Immature natural killer cell (primary cell): ENCODE data around the gene ALS2CL. TPM values are rescaled to one million over a fixed set of nuclear protein-coding genes. Genes with fewer than 3 reads are reported as not detected.

Experiments
- DNase-seq, 3 donors: peaks; one replicate each; pipeline ENCODE4 v3.0.0; 2022; ENCODE audit warnings: mixed read lengths in 1 of 3
- H3K27ac Mint-ChIP-seq, 6 donors: one replicate each; pipeline ENCODE4 v1.8.0; 2020; ENCODE audit warnings: mixed read lengths in 6 of 6, mild to moderate bottlenecking in 5 of 6, inconsistent platforms in 4 of 6, moderate library complexity in 3 of 6
- H3K27me3 Mint-ChIP-seq, 3 donors: one replicate each; pipeline ENCODE4 v1.8.0; 2020 to 2021; ENCODE audit warnings: low read depth in 3 of 3, mild to moderate bottlenecking in 3 of 3, mixed read lengths in 3 of 3, moderate library complexity in 3 of 3, inconsistent platforms in 1 of 3
- H3K36me3 Mint-ChIP-seq, 3 donors: one replicate each; pipeline ENCODE4 v1.8.0; 2020; ENCODE audit warnings: mixed read lengths in 3 of 3, inconsistent platforms in 2 of 3, mild to moderate bottlenecking in 2 of 3
- H3K4me1 Mint-ChIP-seq, 2 donors: one replicate each; pipeline ENCODE4 v1.8.0; 2020; ENCODE audit warnings: inconsistent platforms in 2 of 2, mild to moderate bottlenecking in 2 of 2, mixed read lengths in 2 of 2, moderate library complexity in 1 of 2
- H3K4me3 Mint-ChIP-seq, 5 donors: one replicate each; pipeline ENCODE4 v1.8.0; 2020; ENCODE audit warnings: mild to moderate bottlenecking in 5 of 5, mixed read lengths in 5 of 5, inconsistent platforms in 3 of 5, moderate library complexity in 3 of 5
- H3K9me3 Mint-ChIP-seq, 6 donors: one replicate each; pipeline ENCODE4 v1.8.0; 2020; ENCODE audit warnings: mild to moderate bottlenecking in 6 of 6, mixed read lengths in 6 of 6, inconsistent platforms in 4 of 6, moderate library complexity in 3 of 6
- polyA plus RNA-seq, 3 donors: library from polyadenylated mRNA; unstranded; fragments of 300-500 nt; fragmentation: Illumina TruSeq; gene quantifications; one replicate each; pipeline ENCODE4 v1.2.3, GENCODE V29; 2021

ALS2CL gene
- polyA plus RNA-seq, 3 donors from 2014 or later = not detected

DNA sequence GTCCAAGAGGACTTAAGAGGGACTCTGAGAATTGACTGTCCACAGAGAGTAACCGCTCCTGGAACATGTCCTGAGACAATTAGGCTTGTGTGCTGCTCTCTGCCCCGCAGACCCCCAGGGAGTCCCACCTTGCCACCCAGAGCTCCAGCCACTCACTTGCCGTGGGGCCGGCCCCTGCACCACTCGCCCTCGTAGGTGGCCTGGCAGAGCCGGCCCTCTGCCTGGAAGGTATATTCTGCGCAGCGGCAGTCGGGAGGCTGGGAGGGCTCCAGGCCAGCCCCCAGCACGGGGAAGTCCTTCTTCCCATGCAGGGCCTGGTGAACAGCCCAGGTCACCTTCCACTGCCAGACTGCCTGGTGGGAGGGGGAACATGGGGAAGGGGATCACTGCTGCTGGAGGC is 10.5 kb downstream of the ALS2CL start:
- Mint-ChIP-seq H3K9me3 (no peaks in the 10 kb centered on the region), H3K27ac (no peak overlapping the region), H3K27me3 (peaks cover 0 to 4% (median 1%) of the 10 kb centered on the region in 3 donors)

DNA sequence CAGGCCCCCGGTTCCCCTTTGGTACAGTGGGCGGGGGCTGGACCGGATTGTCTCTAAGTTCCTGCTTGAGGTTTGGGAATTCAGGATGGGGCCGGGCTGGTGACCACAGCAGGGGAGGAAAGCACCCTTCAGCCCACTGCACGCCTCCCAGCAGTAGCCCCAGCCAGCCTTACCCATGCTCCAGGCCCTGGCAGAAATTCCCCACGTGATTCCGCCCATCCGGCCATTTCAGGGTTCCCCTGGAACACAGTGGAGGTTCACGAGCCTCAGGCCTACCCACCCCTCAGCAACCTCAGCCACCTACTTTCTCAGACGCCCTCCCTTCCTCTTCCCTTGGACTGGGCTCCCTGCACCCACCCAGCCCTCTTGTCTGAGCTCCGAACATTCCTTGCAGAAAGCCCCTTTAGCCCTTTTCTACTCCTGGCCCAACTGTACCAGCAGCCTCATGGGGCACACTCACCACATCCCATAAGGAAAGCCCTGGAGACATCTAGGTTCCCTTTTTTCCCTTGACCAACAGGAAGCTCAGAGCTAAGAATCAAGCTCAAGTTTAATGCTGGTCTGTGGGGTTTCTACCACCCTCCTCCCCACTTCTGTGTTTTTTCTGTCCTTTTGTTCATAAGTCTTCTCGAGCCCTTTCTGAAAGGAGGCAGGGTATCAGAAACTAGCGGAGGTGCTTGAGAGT is 11.5 kb downstream of the ALS2CL start:
- H3K27ac Mint-ChIP-seq = no peak overlapping the region
- DNase-seq = no peak
- H3K4me3 Mint-ChIP-seq = no peak overlapping the region
- H3K36me3 Mint-ChIP-seq = no peaks in the 10 kb centered on the region
- H3K9me3 Mint-ChIP-seq = no peaks in the 10 kb centered on the region
- peaks cover 0 to 4% (median 1%) of the 10 kb centered on the region in 3 donors for H3K27me3 Mint-ChIP-seq
- H3K4me1 Mint-ChIP-seq = no peaks in the 10 kb centered on the region

More for the DNA sequence above, 10.5 kb downstream of the ALS2CL start:
- Mint-ChIP-seq H3K36me3 (no peaks in the 10 kb centered on the region), H3K4me3 (no peak overlapping the region), H3K4me1 (no peaks in the 10 kb centered on the region)
- no peak for DNase-seq

DNA sequence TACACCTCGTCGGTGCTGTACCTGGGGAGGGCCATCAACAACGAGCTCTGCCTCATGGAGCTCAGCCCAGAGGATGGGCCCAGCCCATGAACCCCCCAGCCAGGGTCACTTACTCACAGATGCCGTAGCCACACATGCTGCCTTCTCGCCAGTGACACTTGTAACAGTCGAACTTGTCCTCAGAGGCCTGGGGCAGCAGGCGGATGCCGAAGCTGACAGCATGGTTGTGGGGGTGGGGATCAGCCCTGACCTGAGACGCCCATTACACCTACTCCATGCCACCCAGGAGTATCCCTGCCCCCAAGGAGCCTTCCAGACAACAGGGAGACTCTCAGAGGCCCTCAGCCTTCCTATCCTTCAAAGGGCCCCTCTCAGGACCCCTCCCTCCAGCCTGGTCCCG is 12.1 kb downstream of the ALS2CL start:
- Mint-ChIP-seq H3K27me3 (peaks cover 0 to 4% (median 1%) of the 10 kb centered on the region in 3 donors), H3K27ac (no peak overlapping the region), H3K4me1 (no peaks in the 10 kb centered on the region), H3K36me3 (no peaks in the 10 kb centered on the region), H3K9me3 (no peaks in the 10 kb centered on the region), H3K4me3 (no peak overlapping the region)
- no peak for DNase-seq

DNA sequence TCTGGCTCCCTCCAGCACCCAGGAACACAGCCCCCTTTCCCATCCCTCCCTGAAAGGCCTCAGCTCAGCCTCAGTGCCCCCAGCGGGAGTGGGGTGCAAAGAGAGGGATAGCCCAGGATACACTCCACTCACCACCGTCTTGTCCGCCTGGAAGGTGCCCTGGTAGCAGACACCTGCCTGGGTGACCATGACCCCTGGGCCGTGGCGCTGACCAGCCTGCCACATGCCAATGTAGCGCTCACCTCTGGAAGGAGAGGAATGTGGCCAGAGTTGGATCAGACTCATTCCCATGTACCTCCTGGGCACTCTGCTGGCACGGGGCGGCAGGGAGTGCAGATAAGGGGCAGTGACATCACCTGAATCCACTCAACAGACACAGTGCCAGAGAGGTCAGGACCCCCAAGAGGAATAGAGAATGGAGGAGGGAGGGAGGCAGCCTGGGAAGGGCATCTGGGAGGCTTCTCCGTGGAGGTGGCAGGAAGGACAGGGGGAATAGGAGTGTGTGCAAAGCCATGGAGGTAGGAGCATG is 13.1 kb downstream of the ALS2CL start:
- Mint-ChIP-seq H3K27me3 (peaks cover 0 to 4% (median 1%) of the 10 kb centered on the region in 3 donors), H3K4me1 (no peaks in the 10 kb centered on the region), H3K27ac (no peak overlapping the region), H3K9me3 (no peaks in the 10 kb centered on the region), H3K4me3 (no peak overlapping the region), H3K36me3 (no peaks in the 10 kb centered on the region)
- DNase-seq = no peak

DNA sequence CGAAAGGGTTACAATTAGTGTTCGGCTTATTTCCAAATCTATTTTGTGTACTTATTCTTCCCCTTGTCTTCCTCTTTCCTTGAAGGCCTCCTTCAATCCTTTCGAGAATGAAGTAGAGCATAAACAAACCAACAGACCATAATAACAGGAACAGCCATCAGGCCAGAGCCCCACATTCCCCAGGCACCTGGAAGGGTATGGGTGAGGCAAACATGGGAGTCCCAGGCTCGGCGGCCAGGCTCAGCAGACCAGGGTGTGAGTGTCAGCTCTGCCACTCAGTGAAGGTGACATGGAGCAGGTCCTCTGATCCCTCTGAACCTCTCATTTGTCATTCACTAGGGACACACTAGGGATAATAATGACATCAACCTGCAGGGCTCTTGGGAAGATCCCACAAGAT is 13.8 kb downstream of the ALS2CL start:
- peaks cover 0 to 4% (median 1%) of the 10 kb centered on the region in 3 donors for H3K27me3 Mint-ChIP-seq
- H3K4me1 Mint-ChIP-seq = no peaks in the 10 kb centered on the region
- H3K27ac Mint-ChIP-seq = no peak overlapping the region

DNA sequence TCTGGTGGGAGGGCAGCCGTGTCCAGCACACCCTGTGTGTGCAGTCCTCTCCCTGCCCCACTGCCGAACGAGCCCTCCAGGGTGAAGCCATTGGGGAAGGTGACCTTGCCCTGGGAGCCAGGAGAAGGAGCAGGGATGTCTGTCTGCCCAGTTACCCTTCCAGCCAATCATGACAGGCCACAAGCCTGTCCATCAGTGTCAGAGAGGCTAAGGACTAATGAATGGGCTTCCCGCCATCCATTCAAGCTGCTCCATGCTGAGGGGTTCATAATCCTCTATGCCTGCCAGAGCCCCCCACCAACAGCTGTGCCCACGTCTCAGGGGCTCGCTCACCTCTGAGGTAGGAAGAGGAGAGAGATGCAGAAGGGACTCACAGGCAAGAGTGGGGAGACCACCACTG is 15.2 kb downstream of the ALS2CL start:
- DNase-seq = no peak
- Mint-ChIP-seq H3K27me3 (peaks cover 0 to 4% (median 1%) of the 10 kb centered on the region in 3 donors), H3K9me3 (no peaks in the 10 kb centered on the region), H3K4me3 (no peak overlapping the region), H3K36me3 (no peaks in the 10 kb centered on the region), H3K4me1 (no peaks in the 10 kb centered on the region), H3K27ac (no peak overlapping the region)

More for the DNA sequence above, 13.8 kb downstream of the ALS2CL start:
- Mint-ChIP-seq H3K9me3 (no peaks in the 10 kb centered on the region), H3K36me3 (no peaks in the 10 kb centered on the region), H3K4me3 (no peak overlapping the region)
- no peak for DNase-seq

DNA sequence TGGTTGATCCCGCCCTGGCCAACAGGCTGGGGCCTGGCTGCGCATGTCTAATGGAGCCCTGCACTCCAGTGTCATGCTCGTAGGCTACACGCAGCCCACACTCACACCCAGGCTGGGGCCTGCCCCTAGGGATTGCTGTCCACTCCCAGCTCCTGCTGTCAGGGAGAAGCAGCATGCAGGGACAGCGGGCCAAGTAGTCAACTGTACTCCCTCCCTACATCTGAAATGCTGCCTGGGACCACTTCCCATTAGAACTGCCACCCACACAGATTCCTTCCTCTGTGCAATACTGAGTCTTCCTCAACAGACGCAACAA is 16.1 kb downstream of the ALS2CL start:
- H3K27ac Mint-ChIP-seq = no peak overlapping the region
- H3K36me3 Mint-ChIP-seq = no peaks in the 10 kb centered on the region
- peaks cover 0 to 7% (median 1%) of the 10 kb centered on the region in 3 donors for H3K27me3 Mint-ChIP-seq
- H3K4me3 Mint-ChIP-seq = no peak overlapping the region
- H3K4me1 Mint-ChIP-seq = no peaks in the 10 kb centered on the region
- DNase-seq = no peak
- H3K9me3 Mint-ChIP-seq = no peaks in the 10 kb centered on the region

DNA sequence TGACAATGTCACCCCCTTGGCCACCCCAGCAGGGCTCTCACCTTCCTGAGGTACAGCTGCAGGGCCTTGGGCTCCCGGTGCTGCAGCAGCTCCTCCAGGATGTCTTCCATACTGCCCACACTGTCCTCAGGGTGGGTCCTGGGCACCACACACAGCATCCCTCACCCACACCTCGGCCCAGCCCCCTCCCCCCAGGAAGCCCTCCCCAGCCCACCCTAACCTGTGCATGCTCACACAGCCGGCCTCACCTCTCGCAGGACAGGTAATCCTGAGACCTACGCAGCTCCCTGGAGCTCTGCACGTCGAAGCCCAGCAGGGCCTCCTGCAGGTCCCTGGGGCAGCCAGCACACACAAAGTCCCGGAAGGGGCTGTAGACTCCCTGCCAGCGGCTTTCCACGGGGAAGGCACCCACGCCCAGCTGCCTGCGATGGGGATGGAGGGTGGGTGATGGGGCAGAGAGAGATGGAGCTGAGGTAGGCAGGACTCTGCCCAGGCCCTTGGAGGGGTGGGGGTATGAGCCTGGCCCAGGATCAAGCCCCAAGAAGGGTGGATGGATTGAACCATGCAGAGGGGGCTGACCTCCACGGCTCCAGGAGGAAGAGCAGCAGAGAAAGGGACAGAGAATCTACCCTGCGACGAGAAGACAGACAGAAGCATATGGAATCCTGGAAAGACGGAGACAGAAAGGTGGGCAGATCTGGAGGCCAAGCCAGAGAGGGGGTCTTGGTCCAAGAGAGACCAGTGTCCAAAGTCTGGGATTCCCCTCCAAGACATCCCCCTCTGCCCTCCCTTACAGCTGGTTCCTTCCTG is 16.7 kb downstream of the ALS2CL start:
- no peak overlapping the region for H3K27ac Mint-ChIP-seq
- no peaks in the 10 kb centered on the region for H3K36me3 Mint-ChIP-seq
- no peak overlapping the region for H3K4me3 Mint-ChIP-seq
- H3K9me3 Mint-ChIP-seq = no peaks in the 10 kb centered on the region
- no peaks in the 10 kb centered on the region for H3K4me1 Mint-ChIP-seq
- H3K27me3 Mint-ChIP-seq = peaks cover 0 to 7% (median 0%) of the 10 kb centered on the region in 3 donors
- DNase-seq = no peak

DNA sequence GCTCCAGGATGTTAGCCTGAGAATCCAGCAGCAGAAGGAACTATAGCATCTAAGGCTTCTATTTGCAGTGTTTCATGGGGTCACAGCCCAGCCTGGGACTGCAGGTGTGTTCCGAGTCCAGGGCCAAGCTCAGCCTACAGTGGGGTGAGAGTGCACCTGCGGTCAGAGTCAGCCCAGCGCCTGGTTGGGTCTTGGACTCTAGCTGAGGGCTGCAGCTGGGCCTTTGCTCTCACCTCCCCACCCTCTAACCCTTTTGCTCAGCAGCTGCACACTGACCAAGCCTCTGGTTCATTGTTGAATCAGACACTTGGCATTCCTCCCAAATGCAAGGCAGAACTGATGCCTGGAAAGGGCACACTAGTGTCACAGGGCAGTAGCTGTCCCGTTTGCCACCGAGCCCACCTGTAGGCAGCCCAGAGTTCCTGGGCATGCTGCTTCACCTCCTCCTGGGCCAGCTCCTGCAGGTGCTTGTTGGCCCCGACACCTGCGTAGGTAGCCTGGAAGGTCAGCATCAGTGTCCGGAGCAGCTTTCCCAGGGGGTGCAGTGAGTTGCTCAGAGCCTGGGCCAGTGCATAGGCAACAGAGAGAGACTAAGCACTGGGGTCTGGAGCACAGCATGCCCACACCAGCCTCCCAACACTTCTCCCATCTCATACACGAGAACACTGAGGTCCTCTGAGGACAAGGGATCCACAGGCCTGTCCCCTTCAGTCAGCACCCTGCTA is 17.5 kb downstream of the ALS2CL start:
- Mint-ChIP-seq H3K27me3 (peaks cover 0 to 7% (median 0%) of the 10 kb centered on the region in 3 donors), H3K4me3 (no peak overlapping the region), H3K36me3 (no peaks in the 10 kb centered on the region), H3K27ac (no peak overlapping the region), H3K9me3 (no peaks in the 10 kb centered on the region), H3K4me1 (no peaks in the 10 kb centered on the region)
- no peak for DNase-seq

DNA sequence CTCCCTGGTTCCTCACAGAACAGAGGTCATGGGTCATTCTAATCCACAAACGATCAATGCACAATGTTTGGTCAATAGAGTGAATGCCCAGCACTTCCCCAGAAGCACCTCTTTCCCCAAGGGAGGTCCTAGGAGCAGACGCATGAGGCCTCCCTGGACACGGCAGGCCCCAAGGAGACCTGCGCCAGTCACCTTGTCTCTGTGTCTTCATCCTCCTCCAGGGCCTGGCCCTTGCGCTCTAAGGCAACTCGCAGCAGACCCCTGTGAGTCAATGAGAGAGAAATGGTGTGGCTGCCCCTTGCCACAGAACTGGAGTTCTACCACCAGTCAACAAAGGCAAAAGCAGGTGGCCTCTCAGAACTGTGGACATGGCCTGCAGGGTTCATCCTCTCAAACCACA is 18.1 kb downstream of the ALS2CL start:
- Mint-ChIP-seq H3K4me1 (no peaks in the 10 kb centered on the region), H3K4me3 (no peak overlapping the region), H3K9me3 (no peaks in the 10 kb centered on the region), H3K36me3 (no peaks in the 10 kb centered on the region), H3K27me3 (peaks cover 0 to 5% (median 0%) of the 10 kb centered on the region in 3 donors), H3K27ac (no peak overlapping the region)
- DNase-seq = no peak

DNA sequence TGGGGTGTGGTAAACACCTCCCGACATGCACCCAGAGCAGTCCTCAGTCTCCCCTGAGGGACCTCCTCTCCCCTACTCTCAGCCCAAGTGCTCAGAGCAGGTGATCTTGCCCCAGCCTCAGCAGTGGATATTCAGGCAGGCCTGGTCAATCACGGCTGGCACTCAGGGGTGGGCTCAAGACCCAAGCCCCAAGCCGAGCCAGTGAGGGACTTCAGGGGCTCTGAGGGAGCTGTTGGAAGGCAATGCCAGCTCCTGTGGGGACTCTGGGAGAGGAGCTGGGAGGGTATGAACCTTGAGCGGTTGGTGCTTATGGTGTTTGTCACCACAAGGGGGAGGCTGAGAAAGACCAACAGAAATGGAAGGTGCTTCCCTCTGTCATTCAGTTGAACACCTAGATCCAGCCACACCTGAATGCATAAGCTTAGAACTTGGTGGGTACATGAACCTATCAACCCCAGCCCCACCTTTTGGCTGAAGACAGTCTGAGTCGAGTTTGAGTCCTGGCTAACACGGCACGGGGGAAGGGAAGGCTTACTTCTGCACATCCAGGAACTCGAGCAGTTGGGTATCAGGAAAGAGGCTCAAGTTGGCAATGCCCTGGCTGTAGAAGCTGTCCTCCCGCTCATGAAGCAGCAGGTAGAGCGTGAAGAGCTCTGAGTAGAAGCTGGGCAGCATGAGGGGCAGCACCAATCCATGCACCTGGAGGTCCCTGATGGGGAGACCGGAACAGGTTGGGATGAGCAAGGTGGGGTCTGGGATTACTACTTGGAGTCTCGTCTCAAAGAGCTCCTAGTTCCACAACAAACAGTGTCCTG is 19.2 kb downstream of the ALS2CL start:
- Mint-ChIP-seq H3K27ac (no peak overlapping the region), H3K4me3 (no peak overlapping the region), H3K36me3 (no peaks in the 10 kb centered on the region), H3K4me1 (no peaks in the 10 kb centered on the region), H3K27me3 (peaks cover 0 to 5% (median 0%) of the 10 kb centered on the region in 3 donors), H3K9me3 (no peaks in the 10 kb centered on the region)
- DNase-seq = no peak

DNA sequence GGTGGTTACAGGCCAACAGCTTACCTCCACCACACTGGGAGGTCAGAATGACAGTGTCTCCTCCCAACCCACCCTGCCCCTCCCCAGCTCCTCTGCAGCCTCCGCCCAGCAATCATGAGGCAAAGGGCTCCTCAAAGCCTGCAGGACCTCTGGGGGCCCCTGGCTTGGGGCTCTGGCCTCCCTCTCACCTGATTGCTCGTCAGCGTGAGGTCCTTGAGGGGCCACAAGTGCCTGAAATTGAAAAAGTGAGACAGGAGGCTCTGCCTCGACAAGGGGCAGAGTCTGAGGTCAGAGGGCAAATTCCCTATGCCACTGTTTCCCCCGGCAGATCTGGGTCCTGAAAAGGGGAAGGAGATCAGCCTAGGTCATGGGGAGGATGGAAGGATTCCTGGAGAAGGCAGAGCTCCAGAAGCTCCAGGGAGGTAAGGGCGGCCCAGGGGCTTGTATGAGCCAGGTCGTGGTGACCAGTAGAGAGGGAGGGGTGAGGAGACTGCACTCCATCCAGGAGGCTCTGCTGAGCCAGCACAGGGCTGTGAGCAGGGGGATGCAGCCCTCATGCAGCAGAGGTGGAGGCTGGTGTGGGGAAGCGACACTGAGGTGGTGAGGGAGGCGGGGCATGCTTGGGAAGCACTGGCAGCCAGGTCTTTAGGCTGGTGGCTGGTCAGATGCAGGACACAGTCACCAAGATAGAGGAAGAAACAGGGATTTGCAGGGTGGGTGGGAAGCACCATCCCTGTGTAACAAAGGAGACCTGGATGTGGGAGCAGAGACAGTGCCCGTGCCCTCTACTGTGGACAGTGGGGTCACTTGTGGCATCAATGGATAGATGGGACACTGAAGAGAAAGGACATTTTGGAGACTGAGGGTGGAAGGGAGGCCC is 20.1 kb downstream of the ALS2CL start:
- no peak for DNase-seq
- H3K27me3 Mint-ChIP-seq = peaks cover 0 to 3% (median 0%) of the 10 kb centered on the region in 3 donors
- H3K36me3 Mint-ChIP-seq = no peaks in the 10 kb centered on the region
- no peaks in the 10 kb centered on the region for H3K9me3 Mint-ChIP-seq
- no peaks in the 10 kb centered on the region for H3K4me1 Mint-ChIP-seq
- no peak overlapping the region for H3K4me3 Mint-ChIP-seq
- no peak overlapping the region for H3K27ac Mint-ChIP-seq

DNA sequence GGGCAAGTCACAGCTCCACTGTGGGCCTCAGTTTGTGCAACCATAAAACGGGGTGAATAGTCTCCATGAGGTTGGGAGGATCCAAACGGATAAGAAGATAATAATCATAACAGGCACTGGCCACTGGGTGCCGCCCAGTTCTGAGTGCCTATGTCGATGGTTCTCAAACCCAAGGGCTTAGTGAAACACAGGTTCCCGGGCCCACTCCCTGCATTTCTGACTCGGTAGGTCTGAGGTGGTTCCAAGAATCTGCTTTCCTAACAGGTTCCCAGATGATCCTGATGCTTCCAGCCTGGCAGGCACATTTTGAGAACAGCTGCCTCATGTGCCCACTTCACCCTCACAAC is 21.2 kb downstream of the ALS2CL start:
- no peak for DNase-seq
- Mint-ChIP-seq H3K27ac (no peak overlapping the region), H3K4me3 (no peak overlapping the region), H3K27me3 (peaks cover 0 to 3% (median 0%) of the 10 kb centered on the region in 3 donors), H3K4me1 (no peaks in the 10 kb centered on the region), H3K9me3 (no peaks in the 10 kb centered on the region), H3K36me3 (no peaks in the 10 kb centered on the region)
